GM12878 (cell line): ENCODE results near the gene CACNA2D4. TPM values are rescaled to one million over a fixed set of nuclear protein-coding genes. Genes with fewer than 3 reads are reported as not detected.

Source experiments
- ATAC-seq: fragments of 200-7000 bp; cut with Tn5 transposase; 3 replicates; pipeline ENCODE4 v1.9.1; 2020; ENCODE audit warnings: mild to moderate bottlenecking, moderate library complexity
- BruUV-seq: library from RNA; stranded (reverse); fragments of 400-500 nt; replicated peaks from 2 replicates; lab custom pipeline; 2021; lab: Mats Ljungman, UMichigan
- CTCF ChIA-PET: fragments of 300-600 bp; sonication (Branson Sonifier 250); formaldehyde crosslinking; extraction: SDS; loops from one replicate; lab custom pipeline; 2021; ENCODE audit warnings: inconsistent platforms; lab: Yijun Ruan, JAX
- POLR2A ChIA-PET: fragments of 350-600 bp; formaldehyde crosslinking; extraction: SDS; loops from one replicate; lab custom pipeline; 2021; ENCODE audit warnings: inconsistent platforms; lab: Charles Lee
- RAD21 ChIA-PET: fragments of 300-600 bp; sonication (Branson Sonifier 250); formaldehyde crosslinking; loops from one replicate; lab custom pipeline; 2023; ENCODE audit warnings: antibody characterized with exemption; ENCODE audit not compliant: unreplicated experiment; lab: Charles Lee
- SMC1A ChIA-PET: fragments of 300-600 bp; sonication (Branson Sonifier 250); formaldehyde crosslinking; loops from one replicate; lab custom pipeline; 2023; ENCODE audit not compliant: unreplicated experiment, uncharacterized antibody; lab: Charles Lee
- DNase-seq: peaks from one replicate; pipeline ENCODE4 v3.0.0-alpha.2; 2011; ENCODE audit warnings: low read depth, low spot score
- FAIRE-seq: peaks from 3 replicates; lab custom pipeline; 2011; peaks lifted over from hg19 to GRCh38; lab: Jason Lieb, UNC
- H2AFZ ChIP-seq: 2 replicates; pipeline ENCODE4 v1.6.0; 2011; ENCODE audit warnings: low read depth, low read length, control low read depth; ENCODE audit not compliant: control insufficient read depth
- H3K27ac ChIP-seq: 2 replicates; pipeline ENCODE4 v1.5.1; 2011; ENCODE audit warnings: control low read depth; ENCODE audit not compliant: control insufficient read depth, insufficient read depth
- H3K27me3 ChIP-seq, 2 experiments: replicated peaks in 1 of 2; 2 replicates each; pipeline versions ENCODE4 v1.6.0 to v1.6.1; 2011; ENCODE audit warnings: low read length in 1 of 2; ENCODE audit not compliant: control insufficient read depth in 2 of 2, insufficient read depth in 2 of 2
- H3K36me3 ChIP-seq, 2 experiments: 2 replicates each; pipeline ENCODE4 v1.5.1; 2011; ENCODE audit warnings: low read length in 1 of 2; ENCODE audit not compliant: control insufficient read depth in 2 of 2, insufficient read depth in 2 of 2
- H3K4me1 ChIP-seq: 2 replicates; pipeline ENCODE4 v1.6.1; 2011; ENCODE audit warnings: mild to moderate bottlenecking, low read length, moderate library complexity, mixed read lengths; ENCODE audit not compliant: control insufficient read depth, insufficient read depth
- H3K4me2 ChIP-seq: 2 replicates; pipeline ENCODE4 v1.6.0; 2011; ENCODE audit warnings: control low read depth; ENCODE audit not compliant: control insufficient read depth, insufficient read depth
- H3K4me3 ChIP-seq: fragments of 200-600 bp; sonication (generic); 2 replicates; pipeline ENCODE4 v1.5.1; 2016
- H3K79me2 ChIP-seq: 2 replicates; pipeline ENCODE4 v1.6.0; 2011; ENCODE audit warnings: low read length; ENCODE audit not compliant: control insufficient read depth, insufficient read depth
- H3K9ac ChIP-seq: 2 replicates; pipeline ENCODE4 v1.8.0; 2011; ENCODE audit warnings: low read length, control low read depth, mixed read lengths; ENCODE audit not compliant: control insufficient read depth, insufficient read depth
- H3K9me3 ChIP-seq: replicated peaks from 3 replicates; pipeline ENCODE4 v1.5.1; 2011; ENCODE audit warnings: mild to moderate bottlenecking, low read length; ENCODE audit not compliant: control insufficient read depth, insufficient read depth
- H4K20me1 ChIP-seq: 2 replicates; pipeline ENCODE4 v1.6.0; 2011; ENCODE audit not compliant: control insufficient read depth, insufficient read depth
- CEBPB ChIP-seq, 2 experiments: fragments of 150-350 bp in 1 of 2; IDR thresholded peaks; 2 replicates each; pipeline ENCODE4 v1.6.1; 2012 to 2014; ENCODE audit warnings: low read depth in 2 of 2, low read length in 2 of 2, borderline replicate concordance in 1 of 2, inconsistent platforms in 1 of 2
- E4F1 ChIP-seq: fragments of 450-650 bp; IDR thresholded peaks from 2 replicates; pipeline ENCODE4 v1.6.1; 2018; ENCODE audit warnings: borderline replicate concordance, mild to moderate bottlenecking; ENCODE audit not compliant: partially characterized antibody
- ETV6 ChIP-seq, 2 experiments: fragments of 450-650 bp in 1 of 2; IDR thresholded peaks in 1 of 2; conservative IDR thresholded peaks in 1 of 2; 2 replicates each; pipeline ENCODE4 v1.6.1; 2014; ENCODE audit warnings: antibody characterized with exemption in 1 of 2, borderline replicate concordance in 1 of 2, low read depth in 1 of 2, mild to moderate bottlenecking in 1 of 2, moderate library complexity in 1 of 2
- EZH2 ChIP-seq: IDR thresholded peaks from 2 replicates; pipeline ENCODE4 v1.6.1; 2012; ENCODE audit warnings: low read depth, mild to moderate bottlenecking, control low read depth, inconsistent platforms, low read length, borderline replicate concordance; ENCODE audit not compliant: control insufficient read depth
- FOS ChIP-seq: IDR thresholded peaks from 3 replicates; pipeline ENCODE4 v1.6.1; 2011; ENCODE audit warnings: borderline replicate concordance; ENCODE audit not compliant: insufficient read length; ENCODE audit errors: extremely low read depth
- HDAC6 ChIP-seq: fragments of 200-600 bp; sonication (generic); IDR thresholded peaks from one replicate; pipeline ENCODE4 v1.8.0; 2017; ENCODE audit warnings: antibody characterized with exemption; ENCODE audit not compliant: unreplicated experiment
- KLF5 ChIP-seq: fragments of 450-650 bp; IDR thresholded peaks from 2 replicates; pipeline ENCODE4 v1.6.1; 2014; ENCODE audit warnings: mild to moderate bottlenecking; ENCODE audit not compliant: partially characterized antibody
- TAF1 ChIP-seq: IDR thresholded peaks from 2 replicates; pipeline ENCODE4 v1.6.1; 2011; ENCODE audit warnings: mild to moderate bottlenecking, low read depth, low read length, borderline replicate concordance
- WGBS: methylation state at CpG from one replicate; pipeline ENCODE4 v1.1.6; 2016; ENCODE audit warnings: low lambda C conversion rate; ENCODE audit not compliant: insufficient replicate concordance, insufficient coverage; ENCODE audit errors: missing lambda C conversion rate; 5-methylcytosine and 5-hydroxymethylcytosine counted together
- in situ Hi-C: fragments of 300-500 bp; cut with MboI; formaldehyde crosslinking; loops from 9 replicates; pipeline ENCODE4 v1.14.3; 2018; ENCODE audit warnings: mixed read lengths
- intact Hi-C: fragments of 100-400 bp; cut with micrococcal nuclease; formaldehyde crosslinking; loops from one replicate; pipeline ENCODE4 v1.14.2; 2022; ENCODE audit not compliant: unreplicated experiment
- polyA plus RNA-seq, 11 experiments: library from polyadenylated mRNA; depleted of rRNA in 4 of 11; unstranded in 6 of 11; stranded (reverse) in 5 of 11; fragments of >200 nt; fragmentation: Nextera tagmentation in 4 of 11; fragmentation: Illumina TruSeq in 1 of 11; extraction: Ambion mirVana in 4 of 11; extraction: Trizol in 1 of 11; gene quantifications; 1 replicate in 1 of 11; 2 replicates in 10 of 11; pipeline versions ENCODE4 v1.2.1 to v1.2.3, GENCODE V29; 2011 to 2016; ENCODE audit warnings: inconsistent platforms in 2 of 11, missing spikeins in 2 of 11, low read depth in 1 of 11
- total RNA-seq, 4 experiments: library from RNA; depleted of rRNA in 3 of 4; stranded (reverse); fragments of >200 nt in 3 of 4; fragmentation: Illumina TruSeq in 1 of 4; extraction: Trizol in 1 of 4; gene quantifications; 2 replicates each; pipeline versions ENCODE4 v1.2.1 to v1.2.3, GENCODE V29; 2013 to 2021
- TF ChIP-seq, protein P1 (sequence below): fragments of 450-650 bp; IDR thresholded peaks from 2 replicates; pipeline ENCODE4 v1.6.1; 2017; ENCODE audit warnings: antibody characterized with exemption, mild to moderate bottlenecking, moderate library complexity
- TF ChIP-seq, protein P2 (sequence below): fragments of 450-650 bp; IDR thresholded peaks from 2 replicates; pipeline ENCODE4 v1.6.1; 2016; ENCODE audit warnings: mild to moderate bottlenecking
- TF ChIP-seq, protein P3 (sequence below): IDR thresholded peaks from 2 replicates; pipeline ENCODE4 v1.6.1; 2012; ENCODE audit warnings: improper control_type of control experiment, low read depth, low read length; ENCODE audit not compliant: insufficient replicate concordance

Gene CACNA2D4
- total and polyA plus RNA-seq, 10 of the 15 experiments (the other 5 are each of a cell fraction or from before 2014, with no cell fraction given) = 0.03 to 1.0 (median 0.65) TPM

DNA sequence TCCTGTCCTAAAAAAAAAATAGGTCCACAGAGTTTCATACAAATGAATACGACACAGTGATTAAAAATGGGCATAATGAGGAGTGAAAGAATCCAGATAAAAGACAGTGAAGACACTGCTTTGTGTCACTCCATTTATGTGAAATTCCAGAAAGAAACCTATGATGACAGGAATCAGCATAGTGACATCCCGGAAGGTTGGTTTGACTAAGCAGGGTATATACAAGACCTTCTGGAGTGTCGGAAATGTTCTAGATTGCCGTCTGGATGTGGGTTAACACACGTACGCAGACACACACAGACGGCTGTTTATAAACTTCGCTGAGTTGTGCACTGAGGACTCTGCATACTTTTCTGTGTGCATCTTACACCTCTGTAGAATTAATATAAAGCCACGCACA, 13.2 kb upstream of the CACNA2D4 start:
- no TSS peak for BruUV-seq
- in situ Hi-C loops (no loop called here), intact Hi-C loops (loop anchor here (2.0 kb wide), 1 partner anchor 135 kb away; no protein-coding TSS in a partner anchor)
- ATAC-seq (no peak), FAIRE-seq (no peak), DNase-seq (no peak)
- ChIA-PET CTCF (interaction anchor here (2.4 kb wide), 1 partner anchor 8 kb away, joined by 9 read pairs; no protein-coding TSS in a partner anchor), SMC1A (no interaction called here), POLR2A (no interaction called here), RAD21 (no interaction called here)
- Histone ChIP-seq H3K4me3 (no peak overlapping the region), H3K4me2 (no peak overlapping the region), H3K27ac (no peak overlapping the region), H3K36me3 (no peaks in the 10 kb centered on the region), H3K27me3 (no peaks in the 10 kb centered on the region; a peak in 1 of 4 replicates), H4K20me1 (no peaks in the 10 kb centered on the region), H2AFZ (no peak overlapping the region), H3K9ac (no peak overlapping the region), H3K9me3 (no peaks in the 10 kb centered on the region), H3K4me1 (peaks cover 18% of the 10 kb centered on the region), H3K79me2 (no peaks in the 10 kb centered on the region)
- 80% methylated on average over 9 of the region's 9 CpGs for WGBS
- TF ChIP-seq EZH2 (no peak), E4F1 (no peak), TAF1 (no peak), ETV6 (conservative IDR thresholded peaks at IDR 0.05 in 1 of 2, IDR thresholded peaks at IDR 0.05 in 1 of 2; ENCODE audit: borderline replicate concordance in 1 of 2, low read depth in 1 of 2) (no peak), HDAC6 (no peak), KLF5 (no peak), CEBPB (IDR thresholded peaks at IDR 0.05; ENCODE audit: borderline replicate concordance in 1 of 2, low read depth in 2 of 2, low read length in 2 of 2) (no peak), FOS (no peak)
- TF ChIP-seq, protein P1, sequence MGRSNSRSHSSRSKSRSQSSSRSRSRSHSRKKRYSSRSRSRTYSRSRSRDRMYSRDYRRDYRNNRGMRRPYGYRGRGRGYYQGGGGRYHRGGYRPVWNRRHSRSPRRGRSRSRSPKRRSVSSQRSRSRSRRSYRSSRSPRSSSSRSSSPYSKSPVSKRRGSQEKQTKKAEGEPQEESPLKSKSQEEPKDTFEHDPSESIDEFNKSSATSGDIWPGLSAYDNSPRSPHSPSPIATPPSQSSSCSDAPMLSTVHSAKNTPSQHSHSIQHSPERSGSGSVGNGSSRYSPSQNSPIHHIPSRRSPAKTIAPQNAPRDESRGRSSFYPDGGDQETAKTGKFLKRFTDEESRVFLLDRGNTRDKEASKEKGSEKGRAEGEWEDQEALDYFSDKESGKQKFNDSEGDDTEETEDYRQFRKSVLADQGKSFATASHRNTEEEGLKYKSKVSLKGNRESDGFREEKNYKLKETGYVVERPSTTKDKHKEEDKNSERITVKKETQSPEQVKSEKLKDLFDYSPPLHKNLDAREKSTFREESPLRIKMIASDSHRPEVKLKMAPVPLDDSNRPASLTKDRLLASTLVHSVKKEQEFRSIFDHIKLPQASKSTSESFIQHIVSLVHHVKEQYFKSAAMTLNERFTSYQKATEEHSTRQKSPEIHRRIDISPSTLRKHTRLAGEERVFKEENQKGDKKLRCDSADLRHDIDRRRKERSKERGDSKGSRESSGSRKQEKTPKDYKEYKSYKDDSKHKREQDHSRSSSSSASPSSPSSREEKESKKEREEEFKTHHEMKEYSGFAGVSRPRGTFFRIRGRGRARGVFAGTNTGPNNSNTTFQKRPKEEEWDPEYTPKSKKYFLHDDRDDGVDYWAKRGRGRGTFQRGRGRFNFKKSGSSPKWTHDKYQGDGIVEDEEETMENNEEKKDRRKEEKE = no peak
- TF ChIP-seq, protein P2, sequence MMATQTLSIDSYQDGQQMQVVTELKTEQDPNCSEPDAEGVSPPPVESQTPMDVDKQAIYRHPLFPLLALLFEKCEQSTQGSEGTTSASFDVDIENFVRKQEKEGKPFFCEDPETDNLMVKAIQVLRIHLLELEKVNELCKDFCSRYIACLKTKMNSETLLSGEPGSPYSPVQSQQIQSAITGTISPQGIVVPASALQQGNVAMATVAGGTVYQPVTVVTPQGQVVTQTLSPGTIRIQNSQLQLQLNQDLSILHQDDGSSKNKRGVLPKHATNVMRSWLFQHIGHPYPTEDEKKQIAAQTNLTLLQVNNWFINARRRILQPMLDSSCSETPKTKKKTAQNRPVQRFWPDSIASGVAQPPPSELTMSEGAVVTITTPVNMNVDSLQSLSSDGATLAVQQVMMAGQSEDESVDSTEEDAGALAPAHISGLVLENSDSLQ = no peak
- TF ChIP-seq, protein P3, sequence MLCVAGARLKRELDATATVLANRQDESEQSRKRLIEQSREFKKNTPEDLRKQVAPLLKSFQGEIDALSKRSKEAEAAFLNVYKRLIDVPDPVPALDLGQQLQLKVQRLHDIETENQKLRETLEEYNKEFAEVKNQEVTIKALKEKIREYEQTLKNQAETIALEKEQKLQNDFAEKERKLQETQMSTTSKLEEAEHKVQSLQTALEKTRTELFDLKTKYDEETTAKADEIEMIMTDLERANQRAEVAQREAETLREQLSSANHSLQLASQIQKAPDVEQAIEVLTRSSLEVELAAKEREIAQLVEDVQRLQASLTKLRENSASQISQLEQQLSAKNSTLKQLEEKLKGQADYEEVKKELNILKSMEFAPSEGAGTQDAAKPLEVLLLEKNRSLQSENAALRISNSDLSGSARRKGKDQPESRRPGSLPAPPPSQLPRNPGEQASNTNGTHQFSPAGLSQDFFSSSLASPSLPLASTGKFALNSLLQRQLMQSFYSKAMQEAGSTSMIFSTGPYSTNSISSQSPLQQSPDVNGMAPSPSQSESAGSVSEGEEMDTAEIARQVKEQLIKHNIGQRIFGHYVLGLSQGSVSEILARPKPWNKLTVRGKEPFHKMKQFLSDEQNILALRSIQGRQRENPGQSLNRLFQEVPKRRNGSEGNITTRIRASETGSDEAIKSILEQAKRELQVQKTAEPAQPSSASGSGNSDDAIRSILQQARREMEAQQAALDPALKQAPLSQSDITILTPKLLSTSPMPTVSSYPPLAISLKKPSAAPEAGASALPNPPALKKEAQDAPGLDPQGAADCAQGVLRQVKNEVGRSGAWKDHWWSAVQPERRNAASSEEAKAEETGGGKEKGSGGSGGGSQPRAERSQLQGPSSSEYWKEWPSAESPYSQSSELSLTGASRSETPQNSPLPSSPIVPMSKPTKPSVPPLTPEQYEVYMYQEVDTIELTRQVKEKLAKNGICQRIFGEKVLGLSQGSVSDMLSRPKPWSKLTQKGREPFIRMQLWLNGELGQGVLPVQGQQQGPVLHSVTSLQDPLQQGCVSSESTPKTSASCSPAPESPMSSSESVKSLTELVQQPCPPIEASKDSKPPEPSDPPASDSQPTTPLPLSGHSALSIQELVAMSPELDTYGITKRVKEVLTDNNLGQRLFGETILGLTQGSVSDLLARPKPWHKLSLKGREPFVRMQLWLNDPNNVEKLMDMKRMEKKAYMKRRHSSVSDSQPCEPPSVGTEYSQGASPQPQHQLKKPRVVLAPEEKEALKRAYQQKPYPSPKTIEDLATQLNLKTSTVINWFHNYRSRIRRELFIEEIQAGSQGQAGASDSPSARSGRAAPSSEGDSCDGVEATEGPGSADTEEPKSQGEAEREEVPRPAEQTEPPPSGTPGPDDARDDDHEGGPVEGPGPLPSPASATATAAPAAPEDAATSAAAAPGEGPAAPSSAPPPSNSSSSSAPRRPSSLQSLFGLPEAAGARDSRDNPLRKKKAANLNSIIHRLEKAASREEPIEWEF = no peak
